ENCODE data around the gene RALGDS. TPM values are rescaled to one million over a fixed set of nuclear protein-coding genes. Genes with fewer than 3 reads are reported as not detected.

Gene RALGDS
- total and polyA plus RNA-seq, 9 of the 15 experiments (the other 6 are each of a cell fraction or from before 2014, with no cell fraction given) = 0.75 to 43.3 (median 27.1) TPM

DNA sequence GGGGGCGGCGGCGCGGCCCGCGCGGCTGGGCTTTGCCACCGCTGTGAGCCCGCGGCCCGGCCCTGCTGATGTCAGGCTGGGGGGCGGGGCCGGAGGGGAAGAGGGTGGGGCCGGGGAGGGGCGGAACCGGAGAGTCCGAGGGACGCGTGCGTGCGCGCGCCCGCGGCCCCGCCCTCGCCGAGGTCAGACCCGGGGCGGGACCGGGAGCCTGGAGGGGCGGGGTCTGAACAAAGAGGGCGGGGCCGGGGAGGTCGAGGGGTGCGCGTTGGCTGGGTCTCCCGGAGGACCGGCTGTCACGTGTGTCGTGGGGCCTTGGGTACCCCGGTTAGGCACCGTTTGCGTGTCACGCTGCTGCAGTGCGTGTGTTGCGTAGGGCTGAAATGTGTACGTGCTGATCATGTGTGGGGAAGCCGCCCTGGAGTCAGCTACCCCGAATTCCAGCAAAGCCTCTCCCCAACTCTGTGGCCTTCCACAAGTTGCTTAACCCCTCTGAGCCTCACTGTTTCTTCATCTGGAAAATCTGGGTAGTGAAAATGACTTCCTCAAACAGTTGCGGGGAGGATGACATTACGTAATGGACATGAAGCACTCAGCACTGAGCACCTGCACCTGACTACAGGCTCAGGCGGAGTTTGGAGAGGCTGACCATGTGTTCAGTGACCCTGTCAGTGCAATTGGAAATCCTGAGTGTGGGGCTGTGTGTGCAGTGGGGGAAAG, at the start of gene RALGDS (continued):
- TF ChIP-seq CHD2 (IDR thresholded peaks at IDR 0.05; ENCODE audit: low read depth, low read length) (no peak), CBFA2T2 (conservative IDR thresholded peaks at IDR 0.05) (no peak), RBM25 (IDR thresholded peaks at IDR 0.05; ENCODE audit: low read depth, low read length, severe bottlenecking) (no peak), ZNF668 (CRISPR knock-in tag; IDR thresholded peaks at IDR 0.05) (no peak), ZNF785 (CRISPR knock-in tag; IDR thresholded peaks at IDR 0.05) (no peak), FOXM1 (IDR thresholded peaks at IDR 0.05; ENCODE audit: low read depth) (no peak), FOXM1 (CRISPR knock-in tag; IDR thresholded peaks at IDR 0.05; ENCODE audit: low read depth) (no peak), ZNF24 (IDR thresholded peaks at IDR 0.05) (no peak), ZBTB11 (CRISPR knock-in tag; IDR thresholded peaks at IDR 0.05) (0 out of 6 replicates have a peak, but pooled peaks of 1 of the 3 experiments have one; percentile 30), ZNF124 (CRISPR knock-in tag; IDR thresholded peaks at IDR 0.05) (no peak), MTA2 (IDR thresholded peaks at IDR 0.05; ENCODE audit: low read depth) (no peak), MYNN (IDR thresholded peaks at IDR 0.05) (no peak), MYNN (CRISPR knock-in tag; IDR thresholded peaks at IDR 0.05) (no peak), ZNF79 (CRISPR knock-in tag; IDR thresholded peaks at IDR 0.05; ENCODE audit: low read depth) (no peak), NFIC (IDR thresholded peaks at IDR 0.05) (no peak), ETV5 (CRISPR knock-in tag; IDR thresholded peaks at IDR 0.05; ENCODE audit: low read depth) (no peak), ZNF134 (CRISPR knock-in tag; conservative IDR thresholded peaks at IDR 0.05) (no peak), HEY1 (CRISPR knock-in tag; IDR thresholded peaks at IDR 0.05; ENCODE audit: borderline replicate concordance) (no peak), ZNF644 (tag; IDR thresholded peaks at IDR 0.05; ENCODE audit: low read depth) (no peak), CBFB (CRISPR knock-in tag; IDR thresholded peaks at IDR 0.05) (0 out of 2 replicates have a peak, but pooled peaks have one; percentile 59), ZNF3 (CRISPR knock-in tag; IDR thresholded peaks at IDR 0.05) (no peak), XRCC3 (IDR thresholded peaks at IDR 0.05) (no peak), KDM4B (IDR thresholded peaks at IDR 0.05; ENCODE audit: borderline replicate concordance in 2 of 2, low read depth in 1 of 2) (no peak), NRF1 (conservative IDR thresholded peaks at IDR 0.05 in 1 of 2, IDR thresholded peaks at IDR 0.05 in 1 of 2) (peak; percentile 79 to 82), ARNT (IDR thresholded peaks at IDR 0.05) (no peak)
- TF ChIP-seq, protein P1, sequence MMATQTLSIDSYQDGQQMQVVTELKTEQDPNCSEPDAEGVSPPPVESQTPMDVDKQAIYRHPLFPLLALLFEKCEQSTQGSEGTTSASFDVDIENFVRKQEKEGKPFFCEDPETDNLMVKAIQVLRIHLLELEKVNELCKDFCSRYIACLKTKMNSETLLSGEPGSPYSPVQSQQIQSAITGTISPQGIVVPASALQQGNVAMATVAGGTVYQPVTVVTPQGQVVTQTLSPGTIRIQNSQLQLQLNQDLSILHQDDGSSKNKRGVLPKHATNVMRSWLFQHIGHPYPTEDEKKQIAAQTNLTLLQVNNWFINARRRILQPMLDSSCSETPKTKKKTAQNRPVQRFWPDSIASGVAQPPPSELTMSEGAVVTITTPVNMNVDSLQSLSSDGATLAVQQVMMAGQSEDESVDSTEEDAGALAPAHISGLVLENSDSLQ (IDR thresholded peaks at IDR 0.05) = 0 out of 2 replicates have a peak, but pooled peaks have one; percentile 8
- TF ChIP-seq, protein P2, sequence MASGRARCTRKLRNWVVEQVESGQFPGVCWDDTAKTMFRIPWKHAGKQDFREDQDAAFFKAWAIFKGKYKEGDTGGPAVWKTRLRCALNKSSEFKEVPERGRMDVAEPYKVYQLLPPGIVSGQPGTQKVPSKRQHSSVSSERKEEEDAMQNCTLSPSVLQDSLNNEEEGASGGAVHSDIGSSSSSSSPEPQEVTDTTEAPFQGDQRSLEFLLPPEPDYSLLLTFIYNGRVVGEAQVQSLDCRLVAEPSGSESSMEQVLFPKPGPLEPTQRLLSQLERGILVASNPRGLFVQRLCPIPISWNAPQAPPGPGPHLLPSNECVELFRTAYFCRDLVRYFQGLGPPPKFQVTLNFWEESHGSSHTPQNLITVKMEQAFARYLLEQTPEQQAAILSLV (tag; IDR thresholded peaks at IDR 0.05) = no peak
